B cell (primary cell): ENCODE results near the gene EPHB1.
"Not testable (repeated sequence)": the region's sequence is repeated elsewhere in the genome, so short reads cannot be mapped to it uniquely, and the experiment has no call there.

Experiments used
- EZH2 ChIP-seq: IDR thresholded peaks from 2 replicates; pipeline ENCODE4 v1.6.1; 2012; ENCODE audit warnings: borderline replicate concordance, low read depth, mild to moderate bottlenecking, moderate library complexity, low read length; ENCODE audit not compliant: insufficient read depth, poor library complexity, severe bottlenecking
- TF ChIP-seq, protein P1 (sequence below): fragments of 200-600 bp; IDR thresholded peaks from one replicate; pipeline ENCODE4 v1.8.0; 2022; ENCODE audit warnings: antibody characterized with exemption, mild to moderate bottlenecking

DNA sequence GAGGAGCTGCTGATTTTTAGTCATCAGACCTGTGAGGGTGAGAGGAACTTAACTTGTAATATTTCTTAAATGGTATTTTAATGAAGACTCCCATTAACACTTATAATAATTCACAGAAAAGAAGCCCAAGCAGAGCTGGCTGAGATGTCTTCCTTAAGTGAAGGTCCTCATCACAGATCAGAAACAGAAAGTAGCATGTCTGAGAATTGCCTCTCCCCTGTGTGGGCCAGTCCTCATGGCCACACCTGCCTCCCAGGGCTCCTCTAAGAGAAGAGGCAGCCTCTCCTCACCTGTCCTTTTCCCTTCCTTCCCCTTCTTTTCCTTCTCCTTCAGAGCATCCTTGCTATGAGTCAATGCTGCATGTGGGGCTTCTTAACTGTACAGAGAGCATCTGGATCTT is 176.8 kb downstream of the EPHB1 start:
- TF ChIP-seq, protein P1, sequence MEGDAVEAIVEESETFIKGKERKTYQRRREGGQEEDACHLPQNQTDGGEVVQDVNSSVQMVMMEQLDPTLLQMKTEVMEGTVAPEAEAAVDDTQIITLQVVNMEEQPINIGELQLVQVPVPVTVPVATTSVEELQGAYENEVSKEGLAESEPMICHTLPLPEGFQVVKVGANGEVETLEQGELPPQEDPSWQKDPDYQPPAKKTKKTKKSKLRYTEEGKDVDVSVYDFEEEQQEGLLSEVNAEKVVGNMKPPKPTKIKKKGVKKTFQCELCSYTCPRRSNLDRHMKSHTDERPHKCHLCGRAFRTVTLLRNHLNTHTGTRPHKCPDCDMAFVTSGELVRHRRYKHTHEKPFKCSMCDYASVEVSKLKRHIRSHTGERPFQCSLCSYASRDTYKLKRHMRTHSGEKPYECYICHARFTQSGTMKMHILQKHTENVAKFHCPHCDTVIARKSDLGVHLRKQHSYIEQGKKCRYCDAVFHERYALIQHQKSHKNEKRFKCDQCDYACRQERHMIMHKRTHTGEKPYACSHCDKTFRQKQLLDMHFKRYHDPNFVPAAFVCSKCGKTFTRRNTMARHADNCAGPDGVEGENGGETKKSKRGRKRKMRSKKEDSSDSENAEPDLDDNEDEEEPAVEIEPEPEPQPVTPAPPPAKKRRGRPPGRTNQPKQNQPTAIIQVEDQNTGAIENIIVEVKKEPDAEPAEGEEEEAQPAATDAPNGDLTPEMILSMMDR: not testable (repeated sequence)
- not testable (repeated sequence) for TF ChIP-seq EZH2
